Eye (tissue), 1 donor: ENCODE data around the gene FCSK.
A peak's percentile ranks its signal among the peaks of the same experiment; 100 is the strongest.

Experiments used
- DNase-seq: peaks from one replicate; pipeline ENCODE4 v3.0.0-alpha.2; 2015

Gene FCSK

DNA sequence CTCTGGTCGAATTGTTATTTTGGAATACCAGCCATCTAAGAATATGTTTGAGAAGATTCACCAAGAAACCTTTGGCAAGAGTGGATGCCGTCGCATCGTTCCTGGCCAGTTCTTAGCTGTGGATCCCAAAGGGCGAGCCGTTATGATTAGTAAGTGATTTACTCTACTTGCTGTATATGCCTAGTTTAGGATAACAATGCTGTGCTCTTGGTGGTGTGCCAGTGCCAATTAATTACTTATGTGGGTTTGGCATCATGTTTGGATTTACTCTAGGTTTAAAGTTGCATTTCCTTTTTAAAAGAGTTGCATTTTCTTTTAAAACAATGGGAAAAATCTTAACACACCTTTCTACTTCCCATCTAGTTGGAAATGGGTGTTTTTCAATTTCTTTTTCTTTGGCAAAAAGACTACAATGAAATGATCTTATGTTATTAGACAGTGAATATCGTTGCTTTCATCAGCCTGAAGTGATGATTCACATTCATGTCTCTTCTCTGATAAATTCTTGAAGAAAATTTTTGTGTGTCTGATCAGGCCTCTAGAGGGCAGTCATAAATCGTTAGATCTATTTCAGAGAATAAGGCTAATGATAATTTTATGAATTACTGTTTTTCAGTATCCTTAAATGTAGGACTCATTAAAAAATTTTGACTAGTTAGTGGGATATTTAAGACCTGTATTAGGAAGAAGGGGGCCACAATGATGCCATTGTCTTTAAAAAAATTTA lies 74.8 kb downstream of the FCSK start:
- peak; percentile 49 for DNase-seq
